Upper lobe of left lung (tissue), 4 donors: ENCODE results near the gene EFNA3.

ENCODE experiments used
- EP300 ChIP-seq, 4 donors: sonication (generic); formaldehyde crosslinking; IDR thresholded peaks; one replicate each; pipeline ENCODE4 v1.5.1; 2017; ENCODE audit warnings: antibody characterized with exemption in 4 of 4, control low read depth in 2 of 4
- POLR2A ChIP-seq, 4 donors: fragments of 450-650 bp; IDR thresholded peaks; one replicate each; pipeline ENCODE4 v1.5.1; 2016 to 2017; ENCODE audit warnings: antibody characterized with exemption in 4 of 4, mild to moderate bottlenecking in 2 of 4
- POLR2AphosphoS5 ChIP-seq, 2 donors: sonication (generic); formaldehyde crosslinking; IDR thresholded peaks; one replicate each; pipeline ENCODE4 v1.5.1; 2017; ENCODE audit warnings: antibody characterized with exemption in 2 of 2
- TF ChIP-seq, protein P1 (sequence below), 6 experiments: fragments of 450-650 bp in 4 of 6; fragments of 200-600 bp in 2 of 6; sonication (generic) in 2 of 6; IDR thresholded peaks; one replicate each; pipeline ENCODE4 v1.5.1; 2016 to 2019; ENCODE audit warnings: antibody characterized with exemption in 6 of 6

DNA sequence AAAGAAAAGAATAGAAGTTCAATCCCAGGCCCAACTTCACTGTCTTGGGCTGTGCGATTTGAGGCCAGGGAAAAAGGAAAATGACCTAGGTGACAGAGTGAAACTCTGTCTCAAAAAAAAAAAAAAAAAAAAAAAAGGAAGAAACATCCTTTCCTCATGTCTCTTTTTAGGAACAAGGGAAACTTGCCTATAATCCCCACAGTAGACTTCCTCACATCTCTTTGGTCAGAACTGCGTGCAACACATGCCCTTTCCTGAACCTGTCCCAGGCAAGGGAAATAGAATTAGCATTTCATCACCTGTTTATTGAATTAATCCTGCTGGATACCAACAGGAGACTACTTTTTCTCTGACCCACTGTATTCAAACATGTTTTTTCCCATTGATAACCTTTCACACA, 42.7 kb upstream of the EFNA3 start:
- TF ChIP-seq, protein P1, sequence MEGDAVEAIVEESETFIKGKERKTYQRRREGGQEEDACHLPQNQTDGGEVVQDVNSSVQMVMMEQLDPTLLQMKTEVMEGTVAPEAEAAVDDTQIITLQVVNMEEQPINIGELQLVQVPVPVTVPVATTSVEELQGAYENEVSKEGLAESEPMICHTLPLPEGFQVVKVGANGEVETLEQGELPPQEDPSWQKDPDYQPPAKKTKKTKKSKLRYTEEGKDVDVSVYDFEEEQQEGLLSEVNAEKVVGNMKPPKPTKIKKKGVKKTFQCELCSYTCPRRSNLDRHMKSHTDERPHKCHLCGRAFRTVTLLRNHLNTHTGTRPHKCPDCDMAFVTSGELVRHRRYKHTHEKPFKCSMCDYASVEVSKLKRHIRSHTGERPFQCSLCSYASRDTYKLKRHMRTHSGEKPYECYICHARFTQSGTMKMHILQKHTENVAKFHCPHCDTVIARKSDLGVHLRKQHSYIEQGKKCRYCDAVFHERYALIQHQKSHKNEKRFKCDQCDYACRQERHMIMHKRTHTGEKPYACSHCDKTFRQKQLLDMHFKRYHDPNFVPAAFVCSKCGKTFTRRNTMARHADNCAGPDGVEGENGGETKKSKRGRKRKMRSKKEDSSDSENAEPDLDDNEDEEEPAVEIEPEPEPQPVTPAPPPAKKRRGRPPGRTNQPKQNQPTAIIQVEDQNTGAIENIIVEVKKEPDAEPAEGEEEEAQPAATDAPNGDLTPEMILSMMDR (IDR thresholded peaks at IDR 0.05): no peak
- no peak for TF ChIP-seq POLR2AphosphoS5 (IDR thresholded peaks at IDR 0.05)
- TF ChIP-seq POLR2A (IDR thresholded peaks at IDR 0.05): no peak
- no peak for TF ChIP-seq EP300 (IDR thresholded peaks at IDR 0.05)
